DOHH2 (cell line): ENCODE measurements around the gene USP34.

ENCODE experiments used
- CTCF ChIP-seq: fragments of 200-600 bp; sonication (generic); IDR thresholded peaks from one replicate; pipeline ENCODE4 v1.5.1; 2014; ENCODE audit warnings: antibody characterized with exemption, mild to moderate bottlenecking, low read depth, low read length; ENCODE audit not compliant: poor library complexity, severe bottlenecking
- EZH2phosphoT487 ChIP-seq: fragments of 200-600 bp; sonication (generic); IDR thresholded peaks from 2 replicates; pipeline ENCODE4 v1.6.1; 2017; ENCODE audit warnings: borderline replicate concordance, mild to moderate bottlenecking, antibody characterized with exemption, low read length, moderate library complexity, mixed read lengths

GRCh38 chr2:61149074-61149473, 321.8 kb downstream of the USP34 start:
- TF ChIP-seq CTCF (no peak), EZH2phosphoT487 (no peak)
